Neural cell (in vitro differentiated cells): ENCODE data around the gene HIVEP2. TPM values are rescaled to one million over a fixed set of nuclear protein-coding genes. Genes with fewer than 3 reads are reported as not detected.

Source experiments
- H2AFZ ChIP-seq: fragments of 200-600, 300-800 bp; sonication (generic), shearing (Covaris generic); 2 replicates; pipeline ENCODE4 v1.6.0; 2014; ENCODE audit warnings: low read depth, mild to moderate bottlenecking, antibody characterized with exemption, low read length, moderate library complexity
- H3F3A ChIP-seq: fragments of 200-600 bp; shearing (Covaris generic); 2 replicates; pipeline ENCODE4 v1.6.1; 2016; ENCODE audit warnings: mild to moderate bottlenecking, moderate library complexity, mixed read lengths, antibody characterized with exemption, low read length; ENCODE audit not compliant: insufficient read depth, poor library complexity, severe bottlenecking
- H3K27ac ChIP-seq: fragments of 200-600, 300-800 bp; sonication (generic), shearing (Covaris generic); 2 replicates; pipeline ENCODE4 v1.5.1; 2014; ENCODE audit warnings: mild to moderate bottlenecking, low read length, moderate library complexity
- H3K27me3 ChIP-seq: fragments of 300-800, 200-600 bp; sonication (generic), shearing (Covaris generic); 2 replicates; pipeline ENCODE4 v1.6.0; 2014; ENCODE audit warnings: mild to moderate bottlenecking, low read depth, low read length, moderate library complexity; ENCODE audit not compliant: insufficient read depth
- H3K36me3 ChIP-seq: fragments of 300-800, 200-600 bp; sonication (generic), shearing (Covaris generic); 2 replicates; pipeline ENCODE4 v1.5.1; 2014; ENCODE audit warnings: mild to moderate bottlenecking, antibody characterized with exemption, low read length, moderate library complexity; ENCODE audit not compliant: insufficient read depth
- H3K4me2 ChIP-seq: fragments of 300-800, 200-600 bp; sonication (generic), shearing (Covaris generic); 2 replicates; pipeline ENCODE4 v1.6.0; 2014; ENCODE audit warnings: mild to moderate bottlenecking, low read length
- H3K4me3 ChIP-seq: fragments of 300-800, 200-600 bp; sonication (generic), shearing (Covaris generic); 2 replicates; pipeline ENCODE4 v1.5.1; 2014; ENCODE audit warnings: mild to moderate bottlenecking, low read length, moderate library complexity
- H3K79me2 ChIP-seq: fragments of 200-600 bp; shearing (Covaris generic); replicated peaks from 2 replicates; pipeline ENCODE4 v1.6.0; 2014; ENCODE audit warnings: mild to moderate bottlenecking, low read length, moderate library complexity; ENCODE audit not compliant: insufficient read depth
- H3K9ac ChIP-seq: fragments of 300-800, 200-600 bp; sonication (generic), shearing (Covaris generic); 2 replicates; pipeline ENCODE4 v1.6.1; 2016; ENCODE audit warnings: mild to moderate bottlenecking, low read length, mixed read lengths
- H3K9me2 ChIP-seq: fragments of 200-600 bp; shearing (Covaris generic); 2 replicates; pipeline ENCODE4 v1.6.1; 2016; ENCODE audit warnings: mild to moderate bottlenecking, low read length, mixed read lengths; ENCODE audit not compliant: insufficient read depth
- H3K9me3 ChIP-seq: fragments of 200-600, 300-800 bp; sonication (generic), shearing (Covaris generic); 2 replicates; pipeline ENCODE4 v1.6.1; 2016; ENCODE audit warnings: mild to moderate bottlenecking, mixed run types, low read length, moderate library complexity, mixed read lengths
- H4K20me1 ChIP-seq: fragments of 200-600 bp; shearing (Covaris generic); 2 replicates; pipeline ENCODE4 v1.6.1; 2016; ENCODE audit warnings: mild to moderate bottlenecking, mixed run types; ENCODE audit not compliant: insufficient read depth
- CTCF ChIP-seq: fragments of 450-650 bp; IDR thresholded peaks from 2 replicates; pipeline ENCODE4 v1.5.1; 2014; ENCODE audit warnings: antibody characterized with exemption, mild to moderate bottlenecking, moderate library complexity; ENCODE audit not compliant: poor library complexity, severe bottlenecking
- EP300 ChIP-seq: fragments of 450-650 bp; conservative IDR thresholded peaks from 2 replicates; pipeline ENCODE4 v1.6.1; 2014; ENCODE audit warnings: antibody characterized with exemption, mild to moderate bottlenecking, moderate library complexity; ENCODE audit not compliant: poor library complexity, severe bottlenecking
- EZH2 ChIP-seq: fragments of 200-600, 300-800 bp; shearing (Covaris generic), sonication (generic); IDR thresholded peaks from 2 replicates; pipeline ENCODE4 v1.6.1; 2014; ENCODE audit warnings: antibody characterized with exemption, low read length, borderline replicate concordance, mild to moderate bottlenecking; ENCODE audit not compliant: insufficient read depth, poor library complexity, severe bottlenecking
- MXI1 ChIP-seq: fragments of 450-650 bp; conservative IDR thresholded peaks from 2 replicates; pipeline ENCODE4 v1.6.1; 2014; ENCODE audit warnings: antibody characterized with exemption, mild to moderate bottlenecking; ENCODE audit not compliant: poor library complexity, severe bottlenecking
- POLR2AphosphoS5 ChIP-seq: IDR thresholded peaks from 2 replicates; pipeline ENCODE4 v1.6.1; 2012
- RAD21 ChIP-seq: fragments of 450-650 bp; conservative IDR thresholded peaks from 2 replicates; pipeline ENCODE4 v1.6.1; 2014; ENCODE audit warnings: antibody characterized with exemption, mild to moderate bottlenecking, moderate library complexity
- SMC3 ChIP-seq: fragments of 450-650 bp; conservative IDR thresholded peaks from 2 replicates; pipeline ENCODE4 v1.6.1; 2014; ENCODE audit warnings: antibody characterized with exemption, mild to moderate bottlenecking, moderate library complexity; ENCODE audit not compliant: poor library complexity
- TAF1 ChIP-seq: IDR thresholded peaks from 2 replicates; pipeline ENCODE4 v1.6.1; 2012; ENCODE audit warnings: low read depth
- polyA plus RNA-seq: library from polyadenylated mRNA; depleted of rRNA; stranded (reverse); fragments of >200 nt; gene quantifications from 2 replicates; pipeline ENCODE4 v1.2.3, GENCODE V29; 2014
- TF ChIP-seq, protein P1 (sequence below): IDR thresholded peaks from 2 replicates; pipeline ENCODE4 v1.6.1; 2012; ENCODE audit warnings: borderline replicate concordance

The HIVEP2 gene
- polyA plus RNA-seq, 1 donor from 2014 or later, result 6.0 TPM

- H3K9me3 ChIP-seq, result no peaks in the 10 kb centered on the region
- no peaks in the 10 kb centered on the region for H3K79me2 ChIP-seq
- no peaks in the 10 kb centered on the region for H3K27me3 ChIP-seq
- no peaks in the 10 kb centered on the region for H3K9me2 ChIP-seq
- no peak overlapping the region for H3K4me2 ChIP-seq
- no peaks in the 10 kb centered on the region for H3K36me3 ChIP-seq
- no peak overlapping the region for H3K9ac ChIP-seq
- TF ChIP-seq EZH2 (no peak), TAF1 (no peak), POLR2AphosphoS5 (no peak), SMC3 (no peak), EP300 (no peak), RAD21 (no peak), MXI1 (no peak), CTCF (no peak)
- TF ChIP-seq, protein P1, sequence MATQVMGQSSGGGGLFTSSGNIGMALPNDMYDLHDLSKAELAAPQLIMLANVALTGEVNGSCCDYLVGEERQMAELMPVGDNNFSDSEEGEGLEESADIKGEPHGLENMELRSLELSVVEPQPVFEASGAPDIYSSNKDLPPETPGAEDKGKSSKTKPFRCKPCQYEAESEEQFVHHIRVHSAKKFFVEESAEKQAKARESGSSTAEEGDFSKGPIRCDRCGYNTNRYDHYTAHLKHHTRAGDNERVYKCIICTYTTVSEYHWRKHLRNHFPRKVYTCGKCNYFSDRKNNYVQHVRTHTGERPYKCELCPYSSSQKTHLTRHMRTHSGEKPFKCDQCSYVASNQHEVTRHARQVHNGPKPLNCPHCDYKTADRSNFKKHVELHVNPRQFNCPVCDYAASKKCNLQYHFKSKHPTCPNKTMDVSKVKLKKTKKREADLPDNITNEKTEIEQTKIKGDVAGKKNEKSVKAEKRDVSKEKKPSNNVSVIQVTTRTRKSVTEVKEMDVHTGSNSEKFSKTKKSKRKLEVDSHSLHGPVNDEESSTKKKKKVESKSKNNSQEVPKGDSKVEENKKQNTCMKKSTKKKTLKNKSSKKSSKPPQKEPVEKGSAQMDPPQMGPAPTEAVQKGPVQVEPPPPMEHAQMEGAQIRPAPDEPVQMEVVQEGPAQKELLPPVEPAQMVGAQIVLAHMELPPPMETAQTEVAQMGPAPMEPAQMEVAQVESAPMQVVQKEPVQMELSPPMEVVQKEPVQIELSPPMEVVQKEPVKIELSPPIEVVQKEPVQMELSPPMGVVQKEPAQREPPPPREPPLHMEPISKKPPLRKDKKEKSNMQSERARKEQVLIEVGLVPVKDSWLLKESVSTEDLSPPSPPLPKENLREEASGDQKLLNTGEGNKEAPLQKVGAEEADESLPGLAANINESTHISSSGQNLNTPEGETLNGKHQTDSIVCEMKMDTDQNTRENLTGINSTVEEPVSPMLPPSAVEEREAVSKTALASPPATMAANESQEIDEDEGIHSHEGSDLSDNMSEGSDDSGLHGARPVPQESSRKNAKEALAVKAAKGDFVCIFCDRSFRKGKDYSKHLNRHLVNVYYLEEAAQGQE, result no peak
- no peaks in the 10 kb centered on the region for H4K20me1 ChIP-seq
- H3F3A ChIP-seq, result no peaks in the 10 kb centered on the region
- no peak overlapping the region for H2AFZ ChIP-seq
- H3K27ac ChIP-seq, result no peak overlapping the region
- H3K4me3 ChIP-seq, result no peak overlapping the region
Observed at GRCh38 chr6:142825760-142826159, 119.2 kb downstream of the HIVEP2 start.

DNA sequence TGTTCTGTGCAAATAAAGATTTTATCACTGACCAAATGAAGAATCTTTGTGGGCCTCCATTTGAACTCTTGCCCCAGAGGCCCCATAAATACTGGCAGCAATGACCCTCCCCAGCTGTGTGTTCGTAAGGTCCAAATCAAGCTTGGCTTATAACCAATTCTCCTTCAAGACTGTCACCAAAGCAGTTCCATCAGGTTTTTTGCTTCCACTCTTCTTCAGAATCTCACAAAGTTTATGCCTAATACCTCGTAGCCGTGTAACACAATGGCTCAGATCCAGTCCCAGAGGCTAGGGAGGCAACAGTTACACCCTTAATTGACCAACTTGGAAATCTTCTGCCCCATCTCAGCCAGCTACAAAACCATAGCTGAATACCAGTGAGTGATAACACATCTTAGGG is 120.5 kb downstream of the HIVEP2 start:
- Histone ChIP-seq H3F3A (no peaks in the 10 kb centered on the region), H3K9me2 (no peaks in the 10 kb centered on the region), H3K4me2 (no peak overlapping the region), H3K9me3 (no peaks in the 10 kb centered on the region), H3K9ac (no peak overlapping the region), H3K27ac (no peak overlapping the region), H3K27me3 (no peaks in the 10 kb centered on the region), H3K36me3 (no peaks in the 10 kb centered on the region), H3K79me2 (no peaks in the 10 kb centered on the region), H3K4me3 (no peak overlapping the region), H2AFZ (no peak overlapping the region), H4K20me1 (no peaks in the 10 kb centered on the region)
- TF ChIP-seq RAD21, result no peak
- TF ChIP-seq SMC3, result no peak
- no peak for TF ChIP-seq EP300
- no peak for TF ChIP-seq EZH2
- TF ChIP-seq MXI1, result no peak
- TF ChIP-seq CTCF, result no peak
- no peak for TF ChIP-seq TAF1
- TF ChIP-seq, protein P1, result no peak
- TF ChIP-seq POLR2AphosphoS5, result no peak
